ENCODE results near the gene PRIM2.
"Not testable (repeated sequence)": the region's sequence is repeated elsewhere in the genome, so short reads cannot be mapped to it uniquely, and the experiment has no call there.

- TF ChIP-seq POLR2A, CTCF, POLR2AphosphoS5 (IDR thresholded peaks at IDR 0.05): not testable (repeated sequence)
These were observed 123.3 kb downstream of the PRIM2 start for GRCh38 chr6:57440735-57441134.
